Measurements from ENCODE around the gene PCDHB10.
A peak's percentile ranks its signal among the peaks of the same experiment; 100 is the strongest.
"Not testable (repeated sequence)": the region's sequence is repeated elsewhere in the genome, so short reads cannot be mapped to it uniquely, and the experiment has no call there.

Gene PCDHB10

GRCh38 chr5:141186897-141187512 lies 5.1 kb upstream of the PCDHB10 start, which contains the start of gene PCDHB9:
Gene PCDHB9, plus strand, starts transcription at chr5:141187161. Its CDS starts 158 bp downstream, at chr5:141187319.
- no peak for DNase-seq (ENCODE audit: low read depth)
- TF ChIP-seq CTCF (IDR thresholded peaks at IDR 0.05; ENCODE audit: low read depth, low read length, missing control alignments) = peak; percentile 35
- no peak within 1 kb of the TSS for H3K4me3 ChIP-seq (ENCODE audit: low read depth, low read length)

- not testable (repeated sequence) for DNase-seq (ENCODE audit: low read depth); H3K4me3 ChIP-seq (ENCODE audit: low read depth, low read length)
Observed at GRCh38 chr5:141188682-141189081, 3.5 kb upstream of the PCDHB10 start.

- H3K4me3 ChIP-seq (ENCODE audit: low read depth, low read length); DNase-seq (ENCODE audit: low read depth): not testable (repeated sequence)
Observed at GRCh38 chr5:141189131-141189530, 3.0 kb upstream of the PCDHB10 start.

GRCh38 chr5:141194332-141194731 lies 2.2 kb downstream of the PCDHB10 start:
- DNase-seq (ENCODE audit: low read depth); H3K4me3 ChIP-seq (ENCODE audit: low read depth, low read length): not testable (repeated sequence)

- DNase-seq (ENCODE audit: low read depth) = no peak
- H3K4me3 ChIP-seq (ENCODE audit: low read depth, low read length) = no peak overlapping the region
- no peak for TF ChIP-seq CTCF (IDR thresholded peaks at IDR 0.05; ENCODE audit: low read depth, low read length, missing control alignments)
Observed at GRCh38 chr5:141196363-141196762, 4.2 kb downstream of the PCDHB10 start.

- no peak for TF ChIP-seq CTCF (IDR thresholded peaks at IDR 0.05; ENCODE audit: low read depth, low read length, missing control alignments)
- no peak within 1 kb of the TSS for H3K4me3 ChIP-seq (ENCODE audit: low read depth, low read length)
Observed at GRCh38 chr5:141199359-141200235, 7.4 kb downstream of the PCDHB10 start, which contains the start of gene PCDHB11. Gene PCDHB11, plus strand, starts transcription at chr5:141199627. Its CDS starts 148 bp downstream, at chr5:141199775.

GRCh38 chr5:141201126-141201525 lies 9.0 kb downstream of the PCDHB10 start:
- DNase-seq (ENCODE audit: low read depth); H3K4me3 ChIP-seq (ENCODE audit: low read depth, low read length): not testable (repeated sequence)

More at GRCh38 chr5:141199359-141200235, 7.4 kb downstream of the PCDHB10 start, which contains the start of gene PCDHB11:
- DNase-seq (ENCODE audit: low read depth) = no peak

- not testable (repeated sequence) for H3K4me3 ChIP-seq (ENCODE audit: low read depth, low read length); DNase-seq (ENCODE audit: low read depth)
Observed at GRCh38 chr5:141201646-141202045, 9.5 kb downstream of the PCDHB10 start.

GRCh38 chr5:141208478-141208877 lies 16.3 kb downstream of the PCDHB10 start, which contains the start of gene PCDHB12:
Gene PCDHB12, plus strand, starts transcription at chr5:141208719. Its CDS starts 189 bp downstream, at chr5:141208908.
- DNase-seq (ENCODE audit: low read depth) = no peak
- no peak for TF ChIP-seq CTCF (IDR thresholded peaks at IDR 0.05; ENCODE audit: low read depth, low read length, missing control alignments)
- H3K4me3 ChIP-seq (ENCODE audit: low read depth, low read length) = no peak within 1 kb of the TSS

GRCh38 chr5:141210281-141210680 lies 18.1 kb downstream of the PCDHB10 start:
- not testable (repeated sequence) for DNase-seq (ENCODE audit: low read depth); H3K4me3 ChIP-seq (ENCODE audit: low read depth, low read length)

GRCh38 chr5:141210849-141211248 lies 18.7 kb downstream of the PCDHB10 start:
- not testable (repeated sequence) for H3K4me3 ChIP-seq (ENCODE audit: low read depth, low read length); DNase-seq (ENCODE audit: low read depth)

GRCh38 chr5:141213656-141214339 lies 21.6 kb downstream of the PCDHB10 start, which contains the start of gene PCDHB13:
Gene PCDHB13, plus strand, starts transcription at chr5:141213919. Its CDS starts 205 bp downstream, at chr5:141214124.
- not testable (repeated sequence) for DNase-seq (ENCODE audit: low read depth); H3K4me3 ChIP-seq (ENCODE audit: low read depth, low read length)

GRCh38 chr5:141214583-141214982 lies 22.4 kb downstream of the PCDHB10 start:
- H3K4me3 ChIP-seq (ENCODE audit: low read depth, low read length); DNase-seq (ENCODE audit: low read depth): not testable (repeated sequence)

Data from GM12864 (cell line).